GM21723 (cell line): Measurements from ENCODE around the gene AFM.

Experiments
- ATAC-seq: cut with Tn5 transposase; IDR thresholded peaks from one replicate; pipeline ENCODE4 v1.9.1; 2021; ENCODE audit warnings: mild to moderate bottlenecking, moderate library complexity; ENCODE audit not compliant: unreplicated experiment

AFM gene, protein sequence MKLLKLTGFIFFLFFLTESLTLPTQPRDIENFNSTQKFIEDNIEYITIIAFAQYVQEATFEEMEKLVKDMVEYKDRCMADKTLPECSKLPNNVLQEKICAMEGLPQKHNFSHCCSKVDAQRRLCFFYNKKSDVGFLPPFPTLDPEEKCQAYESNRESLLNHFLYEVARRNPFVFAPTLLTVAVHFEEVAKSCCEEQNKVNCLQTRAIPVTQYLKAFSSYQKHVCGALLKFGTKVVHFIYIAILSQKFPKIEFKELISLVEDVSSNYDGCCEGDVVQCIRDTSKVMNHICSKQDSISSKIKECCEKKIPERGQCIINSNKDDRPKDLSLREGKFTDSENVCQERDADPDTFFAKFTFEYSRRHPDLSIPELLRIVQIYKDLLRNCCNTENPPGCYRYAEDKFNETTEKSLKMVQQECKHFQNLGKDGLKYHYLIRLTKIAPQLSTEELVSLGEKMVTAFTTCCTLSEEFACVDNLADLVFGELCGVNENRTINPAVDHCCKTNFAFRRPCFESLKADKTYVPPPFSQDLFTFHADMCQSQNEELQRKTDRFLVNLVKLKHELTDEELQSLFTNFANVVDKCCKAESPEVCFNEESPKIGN

DNA sequence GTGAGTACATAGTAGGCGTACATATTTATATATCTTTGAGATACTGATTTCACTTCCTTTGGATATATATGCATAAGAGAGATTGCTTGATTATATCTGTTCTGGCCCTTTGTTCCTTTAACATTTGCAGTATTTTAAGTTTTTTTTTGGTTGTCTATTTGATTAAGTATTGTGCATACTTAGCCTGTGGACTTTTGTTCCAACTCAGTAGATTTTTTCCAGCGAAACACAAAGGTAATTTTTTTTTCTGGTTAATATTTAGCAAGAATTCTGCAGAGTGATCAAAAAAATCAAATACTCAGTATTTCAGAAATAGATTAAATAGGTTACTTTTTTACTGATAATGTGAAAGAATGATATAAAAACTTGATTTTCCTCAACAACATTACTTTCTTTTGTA, at the start of gene AFM:
Gene AFM (plus strand): TSS at position 388 of the 400 bp plus-strand sequence. CDS start 31 bp downstream, outside the sequence.
- ATAC-seq: no peak

DNA sequence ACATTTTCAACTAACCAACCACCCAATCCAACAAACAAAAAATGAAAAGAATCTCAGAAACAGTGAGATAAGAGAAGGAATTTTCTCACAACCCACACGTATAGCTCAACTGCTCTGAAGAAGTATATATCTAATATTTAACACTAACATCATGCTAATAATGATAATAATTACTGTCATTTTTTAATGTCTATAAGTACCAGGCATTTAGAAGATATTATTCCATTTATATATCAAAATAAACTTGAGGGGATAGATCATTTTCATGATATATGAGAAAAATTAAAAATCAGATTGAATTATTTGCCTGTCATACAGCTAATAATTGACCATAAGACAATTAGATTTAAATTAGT, 49.8 kb upstream of the AFM start:
- no peak for ATAC-seq

DNA sequence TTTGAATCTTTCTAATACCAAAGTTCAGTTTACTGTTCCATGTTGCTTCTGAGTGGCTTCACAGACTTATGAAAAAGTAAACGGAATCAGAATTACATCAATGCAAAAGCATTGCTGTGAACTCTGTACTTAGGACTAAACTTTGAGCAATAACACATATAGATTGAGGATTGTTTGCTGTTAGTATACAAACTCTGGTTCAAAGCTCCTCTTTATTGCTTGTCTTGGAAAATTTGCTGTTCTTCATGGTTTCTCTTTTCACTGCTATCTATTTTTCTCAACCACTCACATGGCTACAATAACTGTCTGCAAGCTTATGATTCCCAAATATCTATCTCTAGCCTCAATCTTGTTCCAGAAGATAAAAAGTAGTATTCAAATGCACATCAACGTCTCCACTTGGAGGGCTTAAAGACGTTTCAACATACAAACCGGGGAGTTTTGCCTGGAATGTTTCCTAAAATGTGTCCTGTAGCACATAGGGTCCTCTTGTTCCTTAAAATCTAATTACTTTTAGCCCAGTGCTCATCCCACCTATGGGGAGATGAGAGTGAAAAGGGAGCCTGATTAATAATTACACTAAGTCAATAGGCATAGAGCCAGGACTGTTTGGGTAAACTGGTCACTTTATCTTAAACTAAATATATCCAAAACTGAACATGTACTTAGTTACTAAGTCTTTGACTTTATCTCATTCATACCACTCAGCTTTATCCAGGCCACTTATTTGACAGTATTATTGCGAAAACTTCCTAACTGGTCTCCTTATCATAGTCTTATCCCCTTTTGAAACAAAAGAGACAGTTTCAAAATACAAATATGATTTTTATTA, 49.2 kb upstream of the AFM start:
- ATAC-seq: no peak

DNA sequence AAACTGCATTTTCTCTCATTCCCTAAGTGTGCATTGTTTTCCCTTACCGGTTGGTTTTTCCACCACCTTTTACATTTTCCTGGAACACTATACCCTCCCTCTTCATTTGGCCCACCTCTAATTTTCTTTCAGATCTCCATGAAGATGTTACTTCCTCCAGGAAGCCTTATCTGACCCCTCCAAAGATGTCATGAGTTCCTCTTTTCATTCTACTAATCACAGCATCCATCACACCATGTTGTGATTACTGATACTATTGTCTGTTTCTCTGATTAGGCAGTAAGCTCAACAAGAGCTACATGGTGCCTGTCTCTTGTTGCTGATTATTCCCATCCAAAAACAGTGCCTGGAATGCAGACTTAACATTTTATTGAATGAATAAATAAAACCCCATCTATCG, 48.4 kb upstream of the AFM start:
- no peak for ATAC-seq

DNA sequence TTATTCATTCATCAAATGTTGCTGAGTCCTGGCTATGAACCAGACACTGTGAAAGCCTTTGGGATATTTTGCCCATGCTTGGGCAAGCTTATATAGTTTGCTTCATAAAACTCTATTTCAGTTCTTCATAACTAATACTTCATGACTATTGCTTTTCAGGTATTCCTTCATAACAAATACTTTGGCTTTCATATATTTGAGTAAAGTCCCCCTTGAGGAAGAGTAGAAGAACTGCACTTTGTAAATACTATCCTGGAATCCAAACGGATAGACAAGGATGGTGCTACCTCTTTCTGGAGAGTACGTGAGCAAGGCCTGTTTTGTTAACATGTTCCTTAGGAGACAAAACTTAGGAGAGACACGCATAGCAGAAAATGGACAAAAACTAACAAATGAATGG, 47.2 kb upstream of the AFM start:
- ATAC-seq: peak; percentile 57

DNA sequence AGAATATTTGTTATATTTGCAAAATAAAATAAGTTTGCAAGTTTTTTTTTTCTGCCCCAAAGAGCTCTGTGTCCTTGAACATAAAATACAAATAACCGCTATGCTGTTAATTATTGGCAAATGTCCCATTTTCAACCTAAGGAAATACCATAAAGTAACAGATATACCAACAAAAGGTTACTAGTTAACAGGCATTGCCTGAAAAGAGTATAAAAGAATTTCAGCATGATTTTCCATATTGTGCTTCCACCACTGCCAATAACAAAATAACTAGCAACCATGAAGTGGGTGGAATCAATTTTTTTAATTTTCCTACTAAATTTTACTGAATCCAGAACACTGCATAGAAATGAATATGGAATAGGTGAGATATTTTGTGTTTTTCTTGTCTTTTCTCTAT, 45.6 kb upstream of the AFM start, which contains the start of gene AFP:
Gene AFP (plus strand): TSS at position 238 of the 400 bp plus-strand sequence. CDS start 42 bp downstream, at position 280.
- ATAC-seq: no peak

DNA sequence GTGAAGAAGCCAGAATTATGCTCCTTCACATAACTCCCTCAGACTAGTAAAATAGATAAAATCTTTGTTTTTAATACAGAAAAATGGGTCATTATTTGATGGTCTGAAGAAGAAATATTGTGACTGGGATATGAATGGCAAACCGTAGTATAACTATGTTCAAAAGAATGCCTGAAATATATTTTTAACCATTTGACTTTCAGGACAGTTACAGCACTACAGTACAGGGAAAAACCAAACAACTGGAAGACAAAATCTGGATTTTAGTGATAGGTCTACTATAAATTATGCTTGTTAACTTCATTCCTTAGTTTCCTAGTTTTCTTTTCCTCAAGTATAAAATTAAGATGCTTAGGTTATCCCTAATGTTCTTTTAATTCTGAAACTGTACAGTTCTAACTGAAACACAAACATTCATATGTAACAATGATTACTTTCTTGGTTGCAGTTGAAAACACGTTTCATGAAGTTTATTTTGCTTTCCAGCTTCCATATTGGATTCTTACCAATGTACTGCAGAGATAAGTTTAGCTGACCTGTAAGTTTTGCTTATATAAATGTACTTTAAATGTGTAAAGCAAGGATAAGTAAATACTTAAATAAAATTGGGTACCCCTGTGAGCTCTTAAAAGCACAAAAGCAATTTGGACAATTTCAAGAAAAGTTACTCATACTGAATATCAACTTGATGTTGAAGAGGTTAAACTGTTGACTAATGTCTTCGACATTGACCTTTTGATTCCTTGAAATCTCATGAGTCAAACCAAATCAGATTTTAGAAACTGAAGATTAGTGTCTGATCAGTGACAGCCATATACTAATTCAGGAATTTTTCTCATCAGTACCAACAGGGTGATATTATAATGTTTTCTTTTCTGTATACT, 44.6 kb upstream of the AFM start:
- ATAC-seq: no peak

DNA sequence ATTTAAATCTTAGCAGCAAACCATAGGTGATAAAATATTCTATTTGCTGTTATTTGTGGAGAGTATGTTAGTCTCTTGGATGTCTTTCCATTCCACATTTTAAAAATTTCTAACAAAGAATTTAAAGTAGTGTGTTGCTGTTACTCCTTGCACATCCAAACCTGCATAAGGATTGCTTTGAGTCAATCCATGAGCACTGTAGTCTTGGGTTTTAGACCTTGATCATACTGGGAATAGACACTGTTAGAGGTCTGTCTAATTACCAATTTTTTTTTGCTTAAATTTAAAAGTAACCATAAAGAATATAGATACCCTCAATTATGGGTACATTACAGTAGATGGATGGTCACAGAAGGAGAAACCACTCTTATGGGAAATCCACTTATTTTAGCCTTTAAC, 44.0 kb upstream of the AFM start:
- no peak for ATAC-seq

DNA sequence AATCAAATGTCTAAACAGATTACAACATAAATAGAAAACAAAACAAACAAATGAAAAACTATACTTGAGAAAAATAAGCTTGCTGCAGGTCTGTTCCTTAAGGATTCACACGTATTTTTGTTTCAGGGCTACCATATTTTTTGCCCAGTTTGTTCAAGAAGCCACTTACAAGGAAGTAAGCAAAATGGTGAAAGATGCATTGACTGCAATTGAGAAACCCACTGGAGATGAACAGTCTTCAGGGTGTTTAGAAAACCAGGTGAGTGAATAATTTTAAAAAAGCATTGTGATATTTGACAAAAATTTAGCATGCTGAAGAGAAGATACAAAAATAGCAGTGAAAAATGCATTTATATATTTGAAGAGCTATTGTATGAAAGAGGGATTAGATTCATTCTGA, 43.5 kb upstream of the AFM start:
- no peak for ATAC-seq

DNA sequence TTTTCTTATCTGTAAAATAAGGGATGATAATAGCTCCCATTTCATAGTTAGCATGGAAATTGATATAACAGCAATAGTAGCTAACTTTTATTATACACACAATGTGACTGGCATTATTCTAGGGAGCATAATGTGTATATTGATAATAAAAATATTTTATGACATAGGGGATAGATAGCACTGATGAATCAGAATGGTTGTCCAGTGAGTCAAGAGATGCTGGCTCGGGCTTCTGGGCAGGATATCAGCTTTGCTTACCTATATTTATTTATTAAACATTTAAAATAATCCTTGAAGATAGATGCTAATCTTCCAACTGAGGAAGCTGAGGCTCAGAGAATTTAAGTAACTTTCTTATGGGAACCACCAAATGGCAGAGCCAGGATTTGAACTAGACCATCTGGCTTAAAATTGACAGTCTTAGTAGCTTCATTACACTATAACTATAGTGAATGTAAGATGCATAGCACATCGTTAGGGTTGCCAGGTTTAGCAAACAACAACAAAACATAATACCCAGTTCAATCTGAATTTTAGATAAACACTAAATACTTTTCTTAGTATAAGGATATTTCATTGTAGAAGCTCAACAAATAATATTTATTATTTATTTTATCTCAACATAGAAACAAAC, 42.8 kb upstream of the AFM start:
- no peak for ATAC-seq

DNA sequence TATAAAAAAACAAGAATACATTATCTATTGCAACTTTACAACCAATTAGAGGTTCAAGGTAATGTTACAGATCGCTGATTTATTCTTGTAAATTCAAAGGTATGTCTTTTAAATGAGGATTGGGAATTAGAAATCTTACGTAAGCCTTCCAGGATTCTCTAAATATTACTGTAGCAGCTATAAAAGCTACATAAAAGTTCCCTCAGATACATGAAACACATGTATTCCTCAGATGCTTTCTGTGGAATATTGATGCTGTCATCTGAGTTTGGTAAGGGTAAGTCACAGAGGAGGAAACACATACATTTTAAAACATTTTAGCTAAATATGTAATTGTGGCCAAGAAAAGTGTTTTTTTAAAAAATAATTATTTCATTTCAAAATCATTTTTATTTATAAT, 42.1 kb upstream of the AFM start:
- ATAC-seq: no peak

DNA sequence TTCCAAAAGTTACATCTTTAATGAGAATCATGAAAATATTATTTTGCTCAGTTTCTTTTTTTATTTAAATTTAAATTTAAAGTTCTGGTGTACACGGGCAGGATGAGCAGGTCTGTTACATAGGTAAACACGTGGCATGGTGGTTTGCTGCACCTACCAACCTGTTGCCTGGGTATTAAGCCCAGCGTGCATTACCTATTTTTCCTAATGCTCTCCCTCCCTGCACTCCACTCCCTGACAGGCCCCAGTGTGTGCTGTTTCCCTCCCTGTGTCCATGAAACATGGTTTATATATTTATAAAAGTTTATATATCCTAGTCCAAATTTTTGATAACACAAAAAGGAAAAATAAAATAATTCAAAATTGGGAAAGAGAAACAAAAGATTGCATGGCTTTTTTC, 41.6 kb upstream of the AFM start:
- ATAC-seq: no peak

DNA sequence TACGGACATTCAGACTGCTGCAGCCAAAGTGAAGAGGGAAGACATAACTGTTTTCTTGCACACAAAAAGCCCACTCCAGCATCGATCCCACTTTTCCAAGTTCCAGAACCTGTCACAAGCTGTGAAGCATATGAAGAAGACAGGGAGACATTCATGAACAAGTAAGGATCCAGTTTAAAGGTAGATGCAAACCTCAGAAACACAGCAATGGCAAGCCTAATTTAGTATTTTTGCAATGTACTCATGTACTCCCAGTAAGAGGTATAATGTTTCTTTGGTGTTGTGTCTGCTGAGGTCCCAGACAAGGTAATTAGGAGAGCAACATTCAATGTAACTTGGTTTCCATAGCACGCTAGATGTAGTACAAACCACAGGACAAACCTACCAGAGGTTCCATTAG, 40.9 kb upstream of the AFM start:
- ATAC-seq: no peak

DNA sequence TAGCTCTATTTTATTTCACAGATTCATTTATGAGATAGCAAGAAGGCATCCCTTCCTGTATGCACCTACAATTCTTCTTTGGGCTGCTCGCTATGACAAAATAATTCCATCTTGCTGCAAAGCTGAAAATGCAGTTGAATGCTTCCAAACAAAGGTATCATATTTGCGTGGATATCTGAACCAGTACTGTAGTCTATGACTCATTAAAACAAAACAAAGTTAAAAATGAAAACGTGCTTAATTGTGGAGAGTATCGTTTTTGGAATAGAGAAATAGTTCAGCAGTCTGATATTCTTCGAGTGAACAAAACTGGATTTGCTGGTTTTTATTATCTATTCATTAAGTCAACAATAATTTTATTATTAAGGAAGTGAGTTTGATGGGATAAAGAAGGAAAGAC, 39.3 kb upstream of the AFM start:
- no peak for ATAC-seq

DNA sequence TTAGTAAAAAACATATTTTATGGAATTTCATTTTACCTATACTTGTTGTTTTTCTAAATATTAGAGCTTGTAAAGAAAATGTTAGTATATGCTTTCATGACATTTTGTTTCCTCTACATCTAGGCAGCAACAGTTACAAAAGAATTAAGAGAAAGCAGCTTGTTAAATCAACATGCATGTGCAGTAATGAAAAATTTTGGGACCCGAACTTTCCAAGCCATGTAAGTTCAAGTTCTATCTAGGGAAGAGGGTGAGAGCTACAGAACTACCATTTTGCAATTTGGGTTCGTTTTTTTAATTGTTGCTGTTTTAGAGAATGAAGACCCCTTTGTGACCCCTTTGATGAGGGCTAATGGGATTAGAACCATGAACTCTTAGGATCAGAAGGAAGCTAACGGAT, 38.3 kb upstream of the AFM start:
- ATAC-seq: no peak

DNA sequence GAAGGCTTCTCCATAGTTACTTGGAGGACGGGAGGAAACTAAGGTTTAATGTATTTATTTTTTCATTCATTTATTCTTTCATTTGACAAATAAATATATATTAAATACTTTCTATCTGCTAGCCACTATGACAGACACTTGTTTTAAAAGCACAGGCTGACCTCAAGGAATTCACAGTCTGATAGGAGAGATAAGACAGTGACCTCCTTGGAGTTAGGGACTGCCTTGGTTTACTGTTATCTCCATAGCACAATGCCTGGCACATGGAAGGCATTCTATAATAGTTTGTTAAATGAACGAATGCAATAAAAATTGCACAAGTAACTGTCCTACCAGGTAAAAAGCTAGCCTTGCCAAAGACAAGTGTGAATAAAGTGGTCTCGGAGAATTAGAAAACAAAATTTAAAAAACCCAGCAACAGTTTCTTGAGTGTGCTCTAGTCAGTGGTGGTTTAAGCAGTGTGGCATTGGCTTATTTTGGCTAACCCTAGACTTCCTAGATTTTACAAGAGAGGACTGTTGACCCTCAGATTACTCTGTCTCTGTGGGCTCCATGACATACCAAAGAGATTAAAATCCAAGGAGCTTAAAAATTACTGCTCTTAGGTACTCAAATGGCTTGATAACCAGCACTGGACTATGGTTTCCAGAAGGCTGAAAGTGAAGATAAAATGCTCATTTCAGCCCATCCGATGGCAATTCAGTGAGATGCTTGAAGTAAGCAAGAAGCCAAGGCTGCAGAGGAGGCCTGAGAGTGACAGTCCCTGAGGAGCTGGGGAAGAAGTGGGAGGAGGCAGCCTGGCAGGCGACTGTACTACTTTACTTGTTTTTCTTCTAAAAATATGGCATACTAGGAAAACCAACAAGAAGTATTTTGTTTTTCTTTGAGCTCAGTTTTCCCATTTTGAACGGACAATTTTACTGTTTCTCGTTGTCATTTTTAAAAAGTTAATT, 35.9 kb upstream of the AFM start:
- no peak for ATAC-seq

DNA sequence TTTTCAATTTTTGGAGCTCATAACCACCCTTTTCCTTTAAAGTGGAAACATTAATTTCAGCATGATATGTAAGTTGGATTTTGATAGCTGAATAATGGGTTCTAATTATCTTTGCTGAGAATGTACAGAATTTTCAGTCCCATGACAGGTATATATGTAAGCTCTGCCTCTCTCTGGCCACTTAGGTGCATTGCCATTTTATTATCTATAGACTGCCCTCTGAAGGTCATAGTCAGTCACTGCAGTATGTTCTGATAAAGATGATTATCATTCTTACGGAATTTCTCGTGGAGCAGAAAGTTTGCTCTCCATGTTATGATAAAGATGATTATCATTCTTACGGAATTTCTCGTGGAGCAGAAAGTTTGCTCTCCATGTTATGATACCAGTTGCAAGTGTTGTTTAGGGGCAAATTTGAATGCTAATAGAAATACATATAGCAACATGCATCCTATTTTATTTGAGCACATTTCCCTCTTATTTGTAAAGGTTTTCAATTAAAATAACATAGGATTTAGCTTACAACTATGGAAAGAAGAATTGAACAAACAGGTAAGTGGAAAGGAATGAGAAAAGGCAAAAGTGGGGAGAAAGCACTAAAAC, 35.1 kb upstream of the AFM start:
- ATAC-seq: peak; percentile 100

DNA sequence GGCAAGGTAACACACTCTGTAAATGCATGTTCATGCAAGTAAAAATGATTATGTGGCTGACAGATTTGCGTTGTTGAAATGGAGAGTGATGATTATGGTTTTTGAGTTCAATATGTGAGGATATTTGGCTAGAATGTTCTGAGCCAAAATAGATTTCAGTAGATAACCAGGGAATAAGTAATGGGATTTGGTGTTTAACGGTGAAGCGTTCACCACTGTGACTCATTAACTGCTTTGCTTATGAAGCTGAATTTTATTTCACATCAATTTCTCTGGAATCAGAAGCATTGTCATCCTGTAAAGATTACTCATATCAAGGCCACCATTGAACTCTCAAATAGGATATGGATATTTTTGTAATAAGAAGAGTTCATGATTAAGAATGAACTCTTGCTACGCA, 33.9 kb upstream of the AFM start:
- no peak for ATAC-seq
